Breast epithelium (tissue), 3 donors: Measurements from ENCODE around the gene RPRD2.

ENCODE experiments used
- POLR2A ChIP-seq: fragments of 450-650 bp; IDR thresholded peaks from one replicate; pipeline ENCODE4 v1.6.1; 2016; ENCODE audit warnings: antibody characterized with exemption, mild to moderate bottlenecking, moderate library complexity
- POLR2AphosphoS5 ChIP-seq, 3 donors: sonication (generic); formaldehyde crosslinking; IDR thresholded peaks; one replicate each; pipeline ENCODE4 v1.6.1; 2017; ENCODE audit warnings: antibody characterized with exemption in 3 of 3
- TF ChIP-seq, protein P1 (sequence below), 3 donors: fragments of 450-650 bp; IDR thresholded peaks; one replicate each; pipeline ENCODE4 v1.5.1; 2016 to 2017; ENCODE audit warnings: antibody characterized with exemption in 3 of 3, mild to moderate bottlenecking in 3 of 3, moderate library complexity in 3 of 3

DNA sequence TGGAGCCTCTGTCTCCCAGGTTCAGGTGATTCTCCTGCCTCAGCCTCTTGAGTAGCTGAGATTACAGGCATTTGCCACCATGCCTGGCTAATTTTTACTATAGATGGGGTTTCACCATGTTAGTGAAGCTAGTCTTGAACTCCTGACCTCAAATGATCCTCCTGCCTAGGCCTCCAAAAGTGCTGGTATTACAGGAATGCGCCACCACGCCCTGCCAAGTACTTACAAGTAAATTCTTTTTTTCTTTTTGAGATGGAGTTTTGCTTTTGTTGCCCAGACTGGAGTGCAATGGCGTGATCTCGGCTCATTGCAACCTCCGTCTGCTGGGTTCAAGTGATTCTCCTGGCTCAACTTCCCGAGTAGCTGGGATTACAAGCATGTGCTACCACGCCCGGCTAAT, 42.5 kb downstream of the RPRD2 start:
- TF ChIP-seq, protein P1, sequence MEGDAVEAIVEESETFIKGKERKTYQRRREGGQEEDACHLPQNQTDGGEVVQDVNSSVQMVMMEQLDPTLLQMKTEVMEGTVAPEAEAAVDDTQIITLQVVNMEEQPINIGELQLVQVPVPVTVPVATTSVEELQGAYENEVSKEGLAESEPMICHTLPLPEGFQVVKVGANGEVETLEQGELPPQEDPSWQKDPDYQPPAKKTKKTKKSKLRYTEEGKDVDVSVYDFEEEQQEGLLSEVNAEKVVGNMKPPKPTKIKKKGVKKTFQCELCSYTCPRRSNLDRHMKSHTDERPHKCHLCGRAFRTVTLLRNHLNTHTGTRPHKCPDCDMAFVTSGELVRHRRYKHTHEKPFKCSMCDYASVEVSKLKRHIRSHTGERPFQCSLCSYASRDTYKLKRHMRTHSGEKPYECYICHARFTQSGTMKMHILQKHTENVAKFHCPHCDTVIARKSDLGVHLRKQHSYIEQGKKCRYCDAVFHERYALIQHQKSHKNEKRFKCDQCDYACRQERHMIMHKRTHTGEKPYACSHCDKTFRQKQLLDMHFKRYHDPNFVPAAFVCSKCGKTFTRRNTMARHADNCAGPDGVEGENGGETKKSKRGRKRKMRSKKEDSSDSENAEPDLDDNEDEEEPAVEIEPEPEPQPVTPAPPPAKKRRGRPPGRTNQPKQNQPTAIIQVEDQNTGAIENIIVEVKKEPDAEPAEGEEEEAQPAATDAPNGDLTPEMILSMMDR (IDR thresholded peaks at IDR 0.05): no peak
- TF ChIP-seq POLR2AphosphoS5 (IDR thresholded peaks at IDR 0.05) (no peak), POLR2A (no peak)
